ENCODE measurements around the gene OPHN1. TPM values are rescaled to one million over a fixed set of nuclear protein-coding genes. Genes with fewer than 3 reads are reported as not detected.

OPHN1 gene
- total RNA-seq, 2 donors from 2014 or later, result 0.84 to 1.0 TPM

DNA sequence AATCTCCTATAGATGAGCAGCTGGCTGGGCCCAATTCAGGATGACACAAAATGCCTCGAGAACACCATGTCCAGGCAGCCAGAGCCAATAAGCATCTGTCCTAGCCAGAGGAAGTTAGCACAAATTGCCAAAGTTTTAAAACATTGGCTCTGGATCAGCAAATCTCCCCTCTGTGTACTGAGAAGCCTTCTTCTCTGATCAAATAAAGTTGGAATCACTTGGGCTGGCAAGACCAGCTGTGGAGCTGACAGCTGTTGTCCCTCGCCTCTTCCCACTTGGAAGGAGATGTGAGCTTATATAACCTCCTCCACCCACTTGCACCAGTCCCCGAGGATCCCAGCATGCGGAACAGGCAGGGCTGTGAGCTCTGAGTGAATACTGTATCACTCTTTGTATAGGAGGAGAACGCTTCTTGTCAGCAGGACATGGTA is 183.9 kb downstream of the OPHN1 start:
- no peak overlapping the region for H3K27ac Mint-ChIP-seq
- H3K36me3 Mint-ChIP-seq, result no peaks in the 10 kb centered on the region
- H3K4me3 Mint-ChIP-seq, result no peak overlapping the region
- no peaks in the 10 kb centered on the region for H3K9me3 Mint-ChIP-seq
- DNase-seq (ENCODE audit: low spot score) (no peak), ATAC-seq (no peak)
- H3K27me3 Mint-ChIP-seq, result peaks cover 0 to 10% of the 10 kb centered on the region in 2 donors
- no peaks in the 10 kb centered on the region for H3K4me1 Mint-ChIP-seq (ENCODE audit: low read depth in 2 of 2)

DNA sequence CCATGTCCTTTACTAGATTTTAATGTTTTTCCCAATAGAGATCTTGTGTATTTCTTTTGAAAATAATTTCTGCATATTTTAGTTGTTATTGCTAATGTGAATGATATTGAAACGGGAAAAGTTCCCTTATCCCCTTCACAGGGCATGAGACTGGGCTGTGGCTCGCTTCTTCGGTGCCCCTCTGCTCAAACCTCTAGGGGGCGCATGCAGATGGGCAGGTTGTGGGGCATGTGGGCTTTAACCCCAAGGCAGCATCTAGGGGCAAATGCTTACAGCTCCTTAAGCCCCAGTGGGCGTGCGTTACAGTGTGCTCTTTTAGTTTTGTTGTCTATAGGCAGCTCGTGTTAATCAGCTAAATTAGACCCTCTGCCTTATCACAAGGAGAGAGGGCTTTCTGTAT is 194.7 kb downstream of the OPHN1 start:
- Mint-ChIP-seq H3K27me3 (no peaks in the 10 kb centered on the region), H3K9me3 (no peaks in the 10 kb centered on the region), H3K4me3 (no peak overlapping the region), H3K27ac (no peak overlapping the region), H3K36me3 (no peaks in the 10 kb centered on the region), H3K4me1 (ENCODE audit: low read depth in 2 of 2) (no peaks in the 10 kb centered on the region)
- DNase-seq (ENCODE audit: low spot score) (no peak), ATAC-seq (no peak)

DNA sequence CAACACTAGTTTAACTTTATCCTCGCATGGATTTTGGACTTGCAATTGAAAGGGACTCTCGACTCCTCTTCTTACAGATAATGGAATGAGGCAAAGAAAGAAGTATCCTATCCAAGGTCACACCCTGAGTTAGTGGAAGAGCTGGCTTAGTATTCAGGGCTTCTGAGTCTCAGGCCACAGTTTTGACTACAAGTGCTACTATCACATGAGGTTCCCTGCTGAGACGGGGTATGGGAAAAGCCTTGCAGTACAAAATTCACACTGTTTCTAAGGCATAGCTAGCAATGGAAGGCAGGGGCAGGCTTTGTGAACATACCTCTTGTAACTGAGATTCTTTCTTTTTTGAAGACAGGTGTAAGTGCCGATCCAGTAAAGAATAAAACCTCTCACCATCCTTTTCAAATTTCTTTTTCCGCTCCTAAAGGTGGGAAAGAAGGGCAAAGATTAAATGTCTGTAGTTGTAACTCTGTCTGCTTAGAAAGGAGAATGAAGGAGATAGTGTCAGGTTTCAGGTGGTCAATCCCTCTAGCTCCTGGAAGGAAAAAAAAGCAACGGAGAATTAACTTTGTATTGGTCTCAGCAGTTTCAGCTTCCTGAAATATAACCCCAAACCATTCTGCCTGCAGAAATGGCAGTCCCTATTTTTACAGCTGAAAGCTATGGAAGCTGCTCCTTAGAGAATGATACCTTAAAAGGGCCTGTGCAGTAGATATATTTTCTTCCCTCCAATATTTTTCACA is 199.0 kb downstream of the OPHN1 start:
- Mint-ChIP-seq H3K27me3 (peaks cover 0 to 2% of the 10 kb centered on the region in 2 donors), H3K27ac (no peak overlapping the region), H3K4me1 (ENCODE audit: low read depth in 2 of 2) (no peaks in the 10 kb centered on the region), H3K4me3 (no peak overlapping the region), H3K9me3 (no peaks in the 10 kb centered on the region), H3K36me3 (no peaks in the 10 kb centered on the region)
- DNase-seq (ENCODE audit: low spot score), result no peak
- no peak for ATAC-seq

DNA sequence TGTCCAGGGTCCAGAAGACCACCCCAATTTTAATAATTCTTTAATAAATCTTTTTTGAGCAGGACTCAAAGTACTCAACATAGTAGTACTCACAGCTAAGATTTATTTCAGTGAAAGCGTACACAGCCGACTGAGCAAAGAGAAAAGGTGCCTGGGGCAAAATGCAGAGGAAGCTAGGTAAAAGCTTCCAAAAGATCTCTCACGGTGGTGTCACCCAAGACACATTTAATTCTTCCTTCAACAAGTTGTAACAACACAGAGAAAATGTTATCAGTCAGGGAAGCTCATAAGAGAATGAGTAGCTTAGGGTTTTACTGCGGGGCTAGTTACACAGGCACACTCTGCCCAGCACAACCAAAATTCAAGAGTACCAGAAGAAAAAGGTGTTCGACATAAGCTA is 201.1 kb downstream of the OPHN1 start:
- ATAC-seq, result no peak
- Mint-ChIP-seq H3K27me3 (peaks cover 0 to 11% of the 10 kb centered on the region in 2 donors), H3K4me3 (no peak overlapping the region), H3K4me1 (ENCODE audit: low read depth in 2 of 2) (no peaks in the 10 kb centered on the region), H3K9me3 (no peaks in the 10 kb centered on the region), H3K36me3 (peaks cover 5% of the 10 kb centered on the region), H3K27ac (no peak overlapping the region)
- DNase-seq (ENCODE audit: low spot score), result no peak

DNA sequence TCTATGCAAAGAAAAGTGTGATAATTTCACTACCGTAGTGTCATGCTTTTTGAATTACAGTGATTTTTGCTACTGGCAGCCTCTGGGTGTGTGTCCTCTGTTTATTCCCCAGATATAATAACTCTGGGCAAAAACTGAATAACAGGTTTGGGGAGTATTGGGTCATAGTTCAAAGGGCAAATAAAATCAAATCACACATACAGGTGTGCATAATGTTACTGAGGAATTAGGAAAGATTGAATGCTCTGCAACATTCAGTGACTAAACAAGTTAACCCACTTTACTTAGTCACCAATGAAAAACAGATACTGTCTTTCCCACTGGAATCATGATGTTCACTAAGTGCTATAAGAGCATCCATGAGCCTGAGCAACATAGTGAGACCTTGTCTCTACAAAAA is 224.3 kb downstream of the OPHN1 start:
- Mint-ChIP-seq H3K27me3 (peaks cover 6 to 21% of the 10 kb centered on the region in 2 donors), H3K4me3 (no peak overlapping the region), H3K9me3 (no peaks in the 10 kb centered on the region), H3K4me1 (ENCODE audit: low read depth in 2 of 2) (no peaks in the 10 kb centered on the region), H3K36me3 (no peaks in the 10 kb centered on the region), H3K27ac (no peak overlapping the region)
- DNase-seq (ENCODE audit: low spot score) (no peak), ATAC-seq (no peak)

DNA sequence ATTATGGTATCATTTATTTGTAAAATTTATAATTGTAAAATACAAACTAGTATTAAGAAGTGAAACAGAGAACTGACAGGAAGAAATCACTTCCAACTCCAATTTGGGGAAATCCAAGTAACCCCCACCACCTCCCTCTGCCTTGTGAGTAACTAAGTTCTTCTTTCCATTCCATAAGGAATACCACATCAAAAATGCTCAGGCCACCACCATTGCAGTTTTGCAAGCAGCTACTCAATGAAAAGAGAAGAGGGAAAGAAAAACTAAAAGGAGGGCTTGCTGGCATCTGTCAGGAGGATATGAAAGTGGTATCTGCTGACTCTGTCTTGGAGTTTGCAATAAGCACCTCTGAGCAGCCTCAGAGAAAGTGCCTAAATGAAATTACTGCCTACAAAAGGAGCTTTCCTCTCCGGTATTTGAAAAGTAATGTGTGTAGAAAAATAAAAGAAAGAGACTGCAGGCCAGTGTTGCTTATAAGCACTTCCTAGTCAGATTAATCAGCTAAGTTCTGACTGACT is 228.7 kb downstream of the OPHN1 start:
- Mint-ChIP-seq H3K27me3 (peaks cover 6 to 18% of the 10 kb centered on the region in 2 donors), H3K4me1 (ENCODE audit: low read depth in 2 of 2) (no peaks in the 10 kb centered on the region)

DNA sequence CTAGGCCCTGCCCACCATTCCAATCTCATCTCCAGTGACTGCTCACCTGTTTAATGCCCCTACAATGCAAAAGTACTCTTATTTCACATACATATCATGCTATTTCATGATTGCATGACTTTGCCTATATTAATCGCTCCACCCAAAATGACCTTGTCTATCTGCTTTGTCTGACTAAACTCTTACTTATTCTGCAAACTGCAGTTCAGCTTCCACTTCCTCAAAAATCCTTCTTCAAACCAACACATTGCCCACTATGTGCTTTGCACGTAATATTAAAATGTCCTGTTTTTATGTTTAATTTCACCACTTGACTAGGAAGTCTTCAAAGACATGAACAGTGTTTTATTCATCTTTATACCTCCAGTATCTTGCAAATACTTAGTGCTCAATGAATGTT is 229.6 kb downstream of the OPHN1 start:
- Mint-ChIP-seq H3K27me3 (peaks cover 6 to 14% of the 10 kb centered on the region in 2 donors), H3K9me3 (no peaks in the 10 kb centered on the region), H3K27ac (no peak overlapping the region), H3K36me3 (no peaks in the 10 kb centered on the region), H3K4me1 (ENCODE audit: low read depth in 2 of 2) (no peaks in the 10 kb centered on the region), H3K4me3 (no peak overlapping the region)
- ATAC-seq, result no peak
- DNase-seq (ENCODE audit: low spot score), result no peak

More for the DNA sequence above, 228.7 kb downstream of the OPHN1 start:
- Mint-ChIP-seq H3K4me3 (no peak overlapping the region), H3K9me3 (no peaks in the 10 kb centered on the region), H3K27ac (no peak overlapping the region), H3K36me3 (no peaks in the 10 kb centered on the region)
- DNase-seq (ENCODE audit: low spot score) (no peak), ATAC-seq (no peak)

DNA sequence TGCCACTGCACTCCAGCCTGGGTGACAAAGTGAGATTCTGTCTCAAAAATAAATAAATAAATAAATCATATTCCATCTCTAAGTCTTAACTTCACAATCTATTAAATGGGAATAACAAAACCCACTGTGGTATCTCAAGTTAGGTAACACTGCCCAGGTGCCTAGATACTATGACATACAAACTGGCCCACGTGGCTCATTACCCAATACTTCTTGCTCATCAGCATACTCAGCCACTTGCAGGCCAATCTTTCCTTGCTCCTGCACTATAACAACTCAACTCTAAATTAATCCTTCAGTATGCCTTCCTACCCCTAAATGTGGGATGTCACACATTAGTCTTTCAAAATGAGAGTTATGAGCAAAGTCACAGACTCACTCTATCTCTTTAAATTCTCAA is 230.1 kb downstream of the OPHN1 start:
- Mint-ChIP-seq H3K4me1 (ENCODE audit: low read depth in 2 of 2) (no peaks in the 10 kb centered on the region), H3K9me3 (no peaks in the 10 kb centered on the region), H3K4me3 (no peak overlapping the region), H3K27ac (no peak overlapping the region), H3K36me3 (no peaks in the 10 kb centered on the region), H3K27me3 (peaks cover 2 to 10% of the 10 kb centered on the region in 2 donors)
- DNase-seq (ENCODE audit: low spot score) (no peak), ATAC-seq (no peak)

DNA sequence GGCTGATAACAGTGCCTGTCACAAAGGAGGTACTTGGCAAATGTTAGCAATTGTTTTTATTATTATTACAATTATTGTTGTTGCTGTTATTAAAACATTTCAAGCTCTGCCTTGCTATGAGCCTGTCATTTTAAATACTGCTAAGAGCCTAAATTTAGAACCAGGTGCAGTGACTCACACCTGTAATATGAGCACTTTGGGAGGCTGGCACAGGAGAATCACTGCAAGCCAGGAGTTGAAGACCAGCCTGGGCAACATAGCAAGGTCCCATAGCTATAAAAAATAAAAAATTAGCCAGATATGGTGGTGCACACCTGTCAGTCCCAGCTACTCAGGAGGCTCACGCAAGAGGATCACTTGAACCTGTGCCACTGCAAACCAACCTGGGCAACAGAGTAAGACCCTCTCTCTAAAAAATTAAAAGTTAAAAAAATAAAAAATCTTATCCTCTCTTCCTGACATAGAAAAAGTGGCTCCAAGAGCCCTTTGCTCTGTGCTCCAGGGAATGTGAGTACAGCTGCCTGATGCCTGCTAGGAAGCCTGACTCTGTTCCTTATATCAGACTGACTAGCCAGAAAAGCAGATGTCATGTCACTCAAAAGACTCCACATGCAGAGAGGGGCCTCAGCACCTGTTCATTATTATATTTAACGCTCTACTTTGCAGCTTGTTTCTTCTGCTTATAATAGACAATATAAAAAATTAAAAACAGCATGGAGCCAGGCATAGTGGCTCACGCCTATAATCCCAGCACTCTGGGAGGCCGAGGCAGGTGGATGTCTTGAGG is 234.0 kb downstream of the OPHN1 start:
- Mint-ChIP-seq H3K4me1 (ENCODE audit: low read depth in 2 of 2) (no peaks in the 10 kb centered on the region), H3K9me3 (no peaks in the 10 kb centered on the region), H3K27ac (no peak overlapping the region), H3K36me3 (no peaks in the 10 kb centered on the region), H3K27me3 (peaks cover 0 to 12% of the 10 kb centered on the region in 2 donors), H3K4me3 (no peak overlapping the region)
- ATAC-seq, result no peak
- DNase-seq (ENCODE audit: low spot score), result no peak

DNA sequence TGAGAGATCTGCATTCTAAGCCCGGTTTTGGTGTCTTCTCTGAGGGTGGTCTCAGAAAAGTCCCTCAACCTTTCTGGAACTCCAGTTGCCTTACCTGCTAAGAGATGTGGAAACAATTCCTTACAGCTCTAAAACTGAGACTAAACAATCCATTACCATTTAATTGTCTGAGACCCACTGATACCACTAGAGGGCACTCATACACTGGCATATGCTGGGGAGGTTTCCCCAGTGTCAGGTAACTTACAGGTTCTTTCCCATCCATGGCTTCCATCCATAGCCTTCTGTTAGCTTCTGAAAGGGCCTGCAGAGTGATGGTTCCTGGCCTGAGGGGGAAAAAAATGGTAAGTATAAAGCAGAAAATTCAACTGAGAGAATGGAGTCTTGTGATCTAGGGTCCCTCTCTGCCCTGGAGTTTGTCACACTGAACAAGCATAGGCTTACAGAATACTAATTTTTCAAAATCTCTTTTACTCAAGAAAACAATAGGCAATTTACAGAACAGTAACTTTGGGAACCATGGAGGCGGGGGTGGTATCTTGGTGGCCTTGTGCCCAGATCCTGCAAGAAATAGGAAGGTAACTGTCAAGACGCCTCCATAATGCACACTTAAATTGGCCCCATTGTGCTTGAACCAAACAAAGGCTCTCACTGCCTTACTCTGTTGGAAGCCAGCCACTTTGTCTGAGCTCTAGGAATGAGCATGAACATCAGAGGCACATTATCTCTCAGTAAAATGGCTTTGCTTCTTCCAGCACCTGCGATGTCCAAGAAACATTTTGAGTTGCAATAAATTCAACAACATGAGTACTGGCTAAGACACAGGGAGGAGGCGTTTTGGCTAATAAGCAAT is 236.1 kb downstream of the OPHN1 start:
- Mint-ChIP-seq H3K9me3 (no peaks in the 10 kb centered on the region), H3K4me3 (no peak overlapping the region), H3K4me1 (ENCODE audit: low read depth in 2 of 2) (no peaks in the 10 kb centered on the region), H3K27me3 (peaks cover 0 to 18% of the 10 kb centered on the region in 2 donors), H3K36me3 (no peaks in the 10 kb centered on the region), H3K27ac (no peak overlapping the region)
- ATAC-seq (peak in 1 of 2 donors; percentile 63), DNase-seq (ENCODE audit: low spot score) (no peak)

DNA sequence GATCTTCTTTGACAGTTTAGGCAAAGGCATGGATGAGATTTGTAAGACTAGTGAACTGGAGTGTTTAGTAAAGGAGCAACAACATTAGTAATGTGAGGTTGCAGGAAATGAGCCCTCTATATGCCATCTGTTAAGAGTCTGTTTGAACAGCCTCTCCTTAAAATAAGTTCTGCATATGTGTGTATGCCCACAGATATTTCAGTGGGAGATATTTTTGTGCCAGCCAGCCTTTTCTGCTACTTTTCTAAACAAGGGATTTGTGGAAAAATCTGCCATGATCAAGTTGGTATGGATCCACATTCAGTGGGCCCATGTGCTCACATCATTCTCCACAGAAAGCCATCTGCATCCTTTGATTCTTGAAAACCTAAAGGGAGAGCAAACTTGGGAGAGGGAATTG is 237.7 kb downstream of the OPHN1 start:
- Mint-ChIP-seq H3K27me3 (peaks cover 0 to 19% of the 10 kb centered on the region in 2 donors), H3K27ac (no peak overlapping the region), H3K4me1 (ENCODE audit: low read depth in 2 of 2) (no peaks in the 10 kb centered on the region), H3K4me3 (no peak overlapping the region), H3K9me3 (no peaks in the 10 kb centered on the region), H3K36me3 (no peaks in the 10 kb centered on the region)
- DNase-seq (ENCODE audit: low spot score), result no peak
- no peak for ATAC-seq

DNA sequence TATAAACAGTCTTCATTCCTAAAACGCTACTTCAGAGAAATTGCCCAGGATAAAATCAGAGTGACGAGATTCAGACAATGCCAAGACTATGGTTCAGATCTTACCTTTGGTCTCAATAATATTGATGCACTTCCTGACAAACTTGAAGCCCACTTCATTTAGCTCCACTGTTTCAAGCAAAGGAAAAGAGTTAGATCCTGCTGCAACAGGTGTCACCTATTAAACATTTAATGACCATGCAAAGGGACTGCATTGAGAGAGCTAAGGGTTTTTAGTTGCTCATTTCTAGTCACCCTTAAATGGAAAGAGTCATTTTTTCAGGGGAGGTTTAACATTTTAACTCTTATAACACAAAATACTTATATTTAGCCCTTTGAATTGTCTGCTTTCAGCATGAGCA is 239.5 kb downstream of the OPHN1 start:
- H3K4me1 Mint-ChIP-seq (ENCODE audit: low read depth in 2 of 2), result no peaks in the 10 kb centered on the region
- no peak for DNase-seq (ENCODE audit: low spot score)
- no peak overlapping the region for H3K27ac Mint-ChIP-seq
- no peaks in the 10 kb centered on the region for H3K9me3 Mint-ChIP-seq
- H3K36me3 Mint-ChIP-seq, result no peaks in the 10 kb centered on the region
- ATAC-seq, result no peak
- H3K4me3 Mint-ChIP-seq, result no peak overlapping the region
- H3K27me3 Mint-ChIP-seq, result peaks cover 0 to 24% of the 10 kb centered on the region in 2 donors

DNA sequence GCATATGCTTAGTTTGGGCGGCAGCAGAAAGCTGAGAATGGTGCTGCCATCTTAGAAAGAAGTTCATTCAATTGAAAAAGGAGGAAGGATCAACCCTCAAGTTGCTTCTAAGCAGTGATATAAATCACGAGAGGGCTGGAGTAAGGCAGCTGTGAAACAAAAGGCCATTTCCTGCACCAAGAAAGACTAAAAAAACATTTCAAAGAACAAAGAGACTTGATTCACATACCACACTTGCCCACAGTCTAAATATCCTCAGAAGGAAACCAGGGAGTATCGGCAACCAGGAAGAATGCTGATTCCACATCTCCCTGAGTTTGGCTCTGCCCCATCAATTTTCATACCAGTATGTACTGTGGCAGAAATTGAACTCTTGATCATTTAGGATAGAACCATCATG is 240.1 kb downstream of the OPHN1 start:
- Mint-ChIP-seq H3K27ac (no peak overlapping the region), H3K4me1 (ENCODE audit: low read depth in 2 of 2) (no peaks in the 10 kb centered on the region), H3K27me3 (peaks cover 0 to 24% of the 10 kb centered on the region in 2 donors), H3K36me3 (no peaks in the 10 kb centered on the region), H3K9me3 (no peaks in the 10 kb centered on the region), H3K4me3 (no peak overlapping the region)
- ATAC-seq (no peak), DNase-seq (ENCODE audit: low spot score) (no peak)

All from natural killer cell treated with Interleukin-12 subunit alpha and Interleukin-12 subunit beta and Interleukin-15 and Interleukin-18, amount 100 ng/mL, for 72 hours (primary cell).